Omental fat pad (tissue), 4 donors: ENCODE data around the gene SLC38A10. TPM values are rescaled to one million over a fixed set of nuclear protein-coding genes. Genes with fewer than 3 reads are reported as not detected.

Source experiments
- ATAC-seq: fragments of 150-250 bp; one replicate; pipeline ENCODE4 v1.9.1; 2016; ENCODE audit warnings: mild to moderate bottlenecking, moderate library complexity; ENCODE audit not compliant: low FRiP score
- DNase-seq: peaks from one replicate; pipeline ENCODE4 v3.0.0-alpha.2; 2019; ENCODE audit warnings: low spot score
- total RNA-seq, 4 donors: library from RNA; depleted of rRNA; stranded (reverse); fragments of >200 nt; gene quantifications; one replicate each; pipeline ENCODE4 v1.1.0, GENCODE V29; 2016
- TF ChIP-seq, protein P1 (sequence below), 3 donors: fragments of 450-650 bp; IDR thresholded peaks; one replicate each; pipeline ENCODE4 v1.5.1; 2016 to 2017; ENCODE audit warnings: antibody characterized with exemption in 3 of 3, mild to moderate bottlenecking in 3 of 3, moderate library complexity in 2 of 3

The SLC38A10 gene
- total RNA-seq, 4 donors from 2014 or later = 61.2 to 126 (median 75.6) TPM

DNA sequence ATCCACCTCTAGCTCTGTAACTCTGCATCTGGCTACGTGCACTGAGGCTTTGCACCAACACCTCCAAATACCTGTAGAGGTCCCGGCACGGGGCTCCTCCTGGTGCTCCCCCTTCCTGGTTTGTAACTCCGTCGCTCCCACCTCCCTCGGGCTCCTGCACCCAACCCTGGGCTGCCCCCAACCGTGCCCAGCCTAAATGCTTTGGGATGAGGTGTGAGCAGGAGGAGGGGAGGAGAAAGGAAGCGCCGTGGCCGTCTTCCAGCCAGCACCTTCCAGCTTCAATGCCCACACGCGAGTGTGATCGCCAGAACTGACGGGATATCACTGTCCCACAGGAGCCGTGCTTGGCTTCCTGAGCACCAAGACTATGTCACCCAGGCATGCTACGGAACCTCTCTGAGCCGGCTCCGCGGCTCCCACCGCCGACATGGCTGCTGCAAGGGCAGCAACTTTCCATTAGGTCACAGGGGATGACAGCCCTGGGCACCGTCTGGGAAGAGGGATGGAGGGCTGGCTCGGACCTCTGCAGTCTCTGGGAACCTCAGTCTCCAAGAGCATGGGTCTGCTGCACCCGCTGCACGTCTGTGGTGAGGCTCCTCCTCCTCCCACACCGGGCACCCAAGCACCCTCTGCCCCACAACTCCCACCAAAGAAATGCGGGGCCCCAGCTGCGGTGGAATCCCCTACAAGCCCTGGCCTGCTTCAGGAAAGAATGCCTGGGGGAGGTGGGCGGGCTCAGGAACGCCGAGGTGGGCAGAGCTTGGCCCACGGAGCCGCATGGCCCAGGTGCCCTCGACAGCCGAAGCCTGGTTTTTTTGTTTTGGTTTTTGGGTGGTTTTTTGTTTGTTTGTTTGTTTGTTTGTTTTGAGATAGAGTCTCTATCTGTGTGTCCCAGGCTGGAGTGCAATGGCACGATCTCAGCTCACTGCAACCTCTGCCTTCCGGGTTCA lies 6.4 kb upstream of the SLC38A10 start:
- TF ChIP-seq, protein P1, sequence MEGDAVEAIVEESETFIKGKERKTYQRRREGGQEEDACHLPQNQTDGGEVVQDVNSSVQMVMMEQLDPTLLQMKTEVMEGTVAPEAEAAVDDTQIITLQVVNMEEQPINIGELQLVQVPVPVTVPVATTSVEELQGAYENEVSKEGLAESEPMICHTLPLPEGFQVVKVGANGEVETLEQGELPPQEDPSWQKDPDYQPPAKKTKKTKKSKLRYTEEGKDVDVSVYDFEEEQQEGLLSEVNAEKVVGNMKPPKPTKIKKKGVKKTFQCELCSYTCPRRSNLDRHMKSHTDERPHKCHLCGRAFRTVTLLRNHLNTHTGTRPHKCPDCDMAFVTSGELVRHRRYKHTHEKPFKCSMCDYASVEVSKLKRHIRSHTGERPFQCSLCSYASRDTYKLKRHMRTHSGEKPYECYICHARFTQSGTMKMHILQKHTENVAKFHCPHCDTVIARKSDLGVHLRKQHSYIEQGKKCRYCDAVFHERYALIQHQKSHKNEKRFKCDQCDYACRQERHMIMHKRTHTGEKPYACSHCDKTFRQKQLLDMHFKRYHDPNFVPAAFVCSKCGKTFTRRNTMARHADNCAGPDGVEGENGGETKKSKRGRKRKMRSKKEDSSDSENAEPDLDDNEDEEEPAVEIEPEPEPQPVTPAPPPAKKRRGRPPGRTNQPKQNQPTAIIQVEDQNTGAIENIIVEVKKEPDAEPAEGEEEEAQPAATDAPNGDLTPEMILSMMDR (IDR thresholded peaks at IDR 0.05) = no peak
- no peak for DNase-seq
- no peak for ATAC-seq

DNA sequence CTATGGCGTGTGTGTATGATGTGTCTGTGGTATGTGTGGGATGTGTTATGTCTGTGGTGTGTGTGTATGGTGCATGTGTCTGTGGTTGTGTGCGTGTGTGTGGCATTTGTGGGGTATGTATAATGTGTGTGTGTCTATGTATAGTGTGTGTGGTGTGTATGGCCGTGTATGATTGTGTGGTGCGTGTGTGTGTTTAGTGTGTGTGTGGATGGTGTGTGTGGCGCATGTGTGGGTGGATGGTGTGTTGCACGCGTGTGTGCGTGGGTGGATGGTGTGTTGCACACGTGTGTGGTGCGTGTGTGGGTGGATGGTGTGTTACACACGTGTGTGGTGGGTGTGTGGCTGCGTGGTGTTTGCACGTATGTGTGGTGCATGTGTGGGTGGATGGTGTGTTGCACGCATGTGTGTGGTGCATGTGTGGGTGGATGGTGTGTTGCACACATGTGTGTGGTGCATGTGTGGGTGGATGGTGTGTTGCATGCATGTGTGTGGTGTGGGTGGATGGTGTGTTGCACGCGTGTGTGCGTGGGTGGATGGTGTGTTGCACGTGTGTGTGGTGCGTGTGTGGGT lies 5.6 kb upstream of the SLC38A10 start:
- DNase-seq (no peak), ATAC-seq (no peak)
- TF ChIP-seq, protein P1 (IDR thresholded peaks at IDR 0.05) = no peak

DNA sequence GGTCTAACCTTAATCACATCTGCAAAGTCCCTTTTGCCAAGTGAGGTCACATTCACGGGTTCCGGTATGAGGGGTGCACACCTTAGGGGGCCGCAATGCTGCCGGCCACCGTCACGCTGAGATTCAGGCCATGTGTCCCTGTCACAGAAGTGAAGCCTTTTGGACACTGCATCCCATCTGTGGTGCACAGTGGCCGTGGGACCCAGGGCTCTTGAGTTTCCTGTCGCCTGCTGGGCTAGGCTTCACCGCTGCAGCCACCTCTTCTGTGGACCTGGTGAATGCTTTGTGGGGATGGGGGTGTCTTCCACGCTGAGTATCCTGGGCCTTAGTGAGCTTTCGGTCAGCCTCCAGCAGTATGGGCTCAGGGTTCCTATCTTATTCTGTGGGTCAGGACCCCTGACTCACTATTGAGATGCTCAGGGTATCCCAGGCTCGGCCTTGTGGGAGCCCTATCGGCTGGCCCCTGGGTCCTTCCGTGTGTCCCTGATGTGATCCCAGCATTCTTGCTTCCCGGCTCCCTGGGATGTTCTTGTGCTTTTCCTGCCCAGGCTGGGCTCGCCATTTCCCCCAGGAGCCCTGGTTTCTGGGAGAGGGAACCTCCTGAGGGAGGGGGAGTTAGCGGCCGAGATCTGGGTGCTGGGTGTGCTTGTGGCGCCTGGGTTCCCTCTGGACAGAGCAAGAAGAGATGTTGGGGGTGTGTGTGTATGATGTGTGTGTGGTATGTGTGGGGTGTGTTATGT lies 4.9 kb upstream of the SLC38A10 start:
- TF ChIP-seq, protein P1 (IDR thresholded peaks at IDR 0.05) = no peak
- no peak for ATAC-seq
- no peak for DNase-seq

DNA sequence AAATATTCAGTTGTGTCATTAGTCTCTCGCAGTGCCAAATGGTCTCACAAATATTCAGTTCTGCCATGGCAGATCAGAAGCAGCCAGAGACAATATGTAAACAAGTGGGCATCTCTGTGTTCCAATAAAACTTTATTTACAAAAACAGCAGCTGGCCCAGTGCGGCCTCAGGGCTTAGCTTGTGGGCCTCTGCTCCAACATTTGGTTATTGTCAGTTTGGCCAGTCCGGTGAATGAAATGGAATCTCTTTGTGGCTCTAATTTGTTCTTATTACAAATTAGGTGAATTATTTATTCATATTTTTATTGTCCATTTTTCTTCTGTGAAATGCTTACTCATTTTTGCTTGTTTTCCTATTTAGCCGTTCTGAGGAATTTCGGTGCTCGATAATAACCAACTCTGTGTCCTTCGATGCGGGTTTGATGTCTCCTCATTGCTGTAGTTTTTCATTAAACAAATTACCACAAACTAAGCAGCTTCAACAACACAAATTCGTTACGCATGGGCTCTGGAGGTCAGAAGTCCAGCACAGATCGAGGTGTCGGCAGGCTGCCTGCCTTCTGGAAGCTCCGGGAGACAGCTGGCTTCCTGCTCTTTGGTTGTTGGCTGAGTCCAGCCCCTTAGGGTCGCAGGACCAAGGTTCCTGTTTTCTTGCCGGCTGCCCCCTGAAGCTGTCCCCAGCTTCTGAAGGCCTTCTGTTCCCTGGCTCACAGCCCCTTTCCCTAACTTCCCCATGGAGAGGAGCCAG lies 4.1 kb upstream of the SLC38A10 start:
- TF ChIP-seq, protein P1 (IDR thresholded peaks at IDR 0.05) = no peak
- DNase-seq (no peak), ATAC-seq (no peak)

DNA sequence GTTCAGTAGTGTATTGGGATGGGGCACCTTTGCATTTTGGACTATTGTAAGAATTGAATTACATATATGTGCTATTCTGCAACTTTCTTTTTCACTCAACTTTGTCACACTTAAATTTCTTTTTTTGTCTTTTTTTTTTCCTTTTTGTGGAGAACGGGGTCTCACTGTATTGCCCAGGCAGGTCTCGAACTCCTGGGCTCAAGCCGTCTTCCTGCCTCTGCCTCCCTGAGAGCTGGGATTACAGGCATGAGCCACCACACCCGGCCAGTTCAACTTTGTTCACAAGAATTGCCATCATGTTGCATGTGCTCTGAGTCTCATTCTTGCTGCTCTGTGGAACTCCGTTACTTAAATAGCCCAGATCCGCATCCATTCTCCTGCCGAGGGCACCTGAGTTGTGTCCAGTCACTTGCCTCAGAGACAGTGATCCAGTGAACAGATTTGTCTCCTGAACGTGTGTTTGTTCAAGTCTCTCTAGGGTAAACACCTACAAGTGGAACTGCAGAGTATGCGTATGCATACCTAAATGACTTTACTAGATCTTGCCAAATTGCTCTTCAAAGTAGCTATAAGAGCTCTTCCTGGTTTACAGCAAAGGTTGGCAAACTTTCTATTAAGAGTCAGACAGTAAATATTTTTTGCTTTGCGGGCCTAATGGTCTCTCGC lies 3.4 kb upstream of the SLC38A10 start:
- TF ChIP-seq, protein P1 (IDR thresholded peaks at IDR 0.05) = no peak
- DNase-seq (no peak), ATAC-seq (no peak)
